ENCODE measurements around the gene LMNTD2. TPM values are rescaled to one million over a fixed set of nuclear protein-coding genes. Genes with fewer than 3 reads are reported as not detected.
A peak's percentile ranks its signal among the peaks of the same experiment; 100 is the strongest.

The LMNTD2 gene
- total RNA-seq, 2 experiments from 2014 or later, result 0.23 to 1.3 TPM

DNA sequence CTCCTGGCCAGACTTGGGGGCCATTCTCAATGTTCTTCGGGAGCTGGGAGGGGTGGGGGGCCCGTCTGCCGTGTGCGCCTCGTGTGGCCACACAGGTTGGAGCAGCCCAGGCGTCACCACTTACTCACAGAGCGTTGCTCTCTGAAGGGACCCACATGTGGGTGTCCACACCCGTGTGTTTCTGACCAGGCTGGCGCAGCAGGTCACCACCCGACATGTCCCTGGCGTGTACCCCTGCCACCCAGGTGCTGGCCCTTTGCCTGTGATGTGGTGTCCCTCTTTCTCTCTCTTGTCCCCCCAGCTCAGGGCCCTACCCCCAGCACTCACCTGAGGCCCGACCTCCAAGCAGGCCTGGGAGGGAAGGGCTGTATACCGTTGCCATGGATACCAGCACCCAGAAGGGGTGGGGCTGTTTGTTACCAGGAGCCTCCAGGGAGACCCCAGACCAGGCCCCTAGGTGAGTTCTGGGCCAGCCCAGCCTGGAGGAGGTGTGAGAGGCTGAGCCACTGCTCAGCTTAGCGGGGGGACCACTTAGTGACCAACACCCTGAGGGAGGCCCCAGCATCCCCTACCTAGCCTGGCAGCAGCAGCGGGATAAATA is 1.4 kb downstream of the LMNTD2 start:
- no peak overlapping the region for H3K4me3 Mint-ChIP-seq
- CTCF ChIA-PET, result interaction anchor here (1.4 kb wide), 1 partner anchor 40 kb away, joined by 5 read pairs; no protein-coding TSS in a partner anchor
- peaks cover 18% of the 10 kb centered on the region for H3K27me3 Mint-ChIP-seq
- ATAC-seq (no peak), DNase-seq (no peak)
- H3K36me3 Mint-ChIP-seq, result peaks cover 2% of the 10 kb centered on the region
- peaks cover 12% of the 10 kb centered on the region for H3K4me1 Mint-ChIP-seq
- H3K9me3 Mint-ChIP-seq (ENCODE audit: low read depth), result no peaks in the 10 kb centered on the region
- no peak overlapping the region for H3K27ac Mint-ChIP-seq

DNA sequence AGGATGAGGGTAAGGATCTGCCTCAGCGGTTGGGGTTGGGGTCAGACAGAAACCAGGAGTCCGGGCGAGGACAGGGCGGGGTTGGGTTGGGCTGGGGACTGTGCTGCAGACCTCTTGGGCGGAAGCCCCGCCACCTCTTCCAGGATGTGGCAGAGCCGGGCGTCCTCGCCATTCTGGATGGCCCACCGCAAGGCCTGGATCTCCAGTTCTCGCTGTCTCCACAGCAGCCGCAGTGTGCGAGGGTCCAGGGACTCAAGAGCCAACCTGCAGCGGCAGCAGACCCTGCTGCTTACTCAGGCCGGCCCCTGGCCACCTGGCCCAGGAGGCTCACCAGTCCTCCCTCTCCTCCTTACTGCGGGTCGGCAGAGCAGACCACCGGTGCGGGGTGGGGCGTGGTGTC is 2.0 kb downstream of the LMNTD2 start:
- ATAC-seq, result no peak

DNA sequence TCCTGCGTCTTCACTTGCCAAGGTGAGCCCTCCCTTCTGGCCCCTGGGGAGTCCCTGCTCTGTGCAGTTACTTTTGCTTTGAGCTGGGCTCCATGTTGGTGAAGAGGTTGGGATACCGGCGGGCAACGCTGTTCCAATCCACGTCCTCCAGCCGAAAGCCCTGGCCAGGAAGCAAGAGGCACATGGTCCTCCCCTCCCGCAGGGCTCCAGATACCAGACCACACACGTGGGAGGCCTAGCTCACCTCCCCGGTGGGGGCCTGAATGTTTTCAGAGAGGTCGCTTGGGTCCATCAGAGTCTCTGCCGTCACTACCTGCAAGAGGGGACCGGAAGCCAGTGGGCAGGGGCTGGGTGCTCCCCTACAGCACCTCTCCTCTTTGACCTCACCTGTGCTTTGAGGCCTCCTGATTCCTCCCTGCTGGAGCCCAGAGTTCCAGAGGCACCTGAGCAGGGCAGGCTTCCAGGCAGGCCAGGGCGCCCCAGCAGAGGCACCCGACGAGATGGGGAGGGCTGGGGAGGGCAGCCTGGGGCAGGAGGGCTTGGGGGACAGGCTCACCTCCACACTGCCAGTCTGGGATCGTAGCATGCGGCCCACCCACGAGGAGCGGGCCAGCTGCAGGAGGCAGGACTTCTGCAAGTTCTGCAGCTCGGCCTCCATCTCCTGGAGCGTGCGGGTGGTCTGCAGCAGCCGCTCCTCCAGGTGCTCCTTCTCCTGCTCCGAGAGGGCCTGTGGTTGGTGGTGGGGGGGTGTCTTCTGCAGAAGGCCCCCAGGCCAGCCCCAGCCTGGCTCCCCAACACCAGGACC is 3.0 kb downstream of the LMNTD2 start:
- CTCF ChIA-PET, result interaction anchor here (1.1 to 8.3 kb wide), 4 partner anchors 22 to 166 kb away, joined by 6 to 150 read pairs (median 16); partner anchors contain the start of genes DEAF1, HRAS and TMEM80
- no peak overlapping the region for H3K4me3 Mint-ChIP-seq
- no peak overlapping the region for H3K27ac Mint-ChIP-seq
- H3K9me3 Mint-ChIP-seq (ENCODE audit: low read depth), result no peaks in the 10 kb centered on the region
- peaks cover 18% of the 10 kb centered on the region for H3K27me3 Mint-ChIP-seq
- ATAC-seq (no peak), DNase-seq (no peak)
- no peaks in the 10 kb centered on the region for H3K36me3 Mint-ChIP-seq
- peaks cover 12% of the 10 kb centered on the region for H3K4me1 Mint-ChIP-seq

More for the DNA sequence above, 2.0 kb downstream of the LMNTD2 start:
- no peaks in the 10 kb centered on the region for H3K9me3 Mint-ChIP-seq (ENCODE audit: low read depth)
- peaks cover 18% of the 10 kb centered on the region for H3K27me3 Mint-ChIP-seq
- CTCF ChIA-PET, result no interaction called here
- no peak for DNase-seq
- peaks cover 1% of the 10 kb centered on the region for H3K36me3 Mint-ChIP-seq
- H3K27ac Mint-ChIP-seq, result no peak overlapping the region
- H3K4me3 Mint-ChIP-seq, result no peak overlapping the region
- H3K4me1 Mint-ChIP-seq, result peaks cover 12% of the 10 kb centered on the region

DNA sequence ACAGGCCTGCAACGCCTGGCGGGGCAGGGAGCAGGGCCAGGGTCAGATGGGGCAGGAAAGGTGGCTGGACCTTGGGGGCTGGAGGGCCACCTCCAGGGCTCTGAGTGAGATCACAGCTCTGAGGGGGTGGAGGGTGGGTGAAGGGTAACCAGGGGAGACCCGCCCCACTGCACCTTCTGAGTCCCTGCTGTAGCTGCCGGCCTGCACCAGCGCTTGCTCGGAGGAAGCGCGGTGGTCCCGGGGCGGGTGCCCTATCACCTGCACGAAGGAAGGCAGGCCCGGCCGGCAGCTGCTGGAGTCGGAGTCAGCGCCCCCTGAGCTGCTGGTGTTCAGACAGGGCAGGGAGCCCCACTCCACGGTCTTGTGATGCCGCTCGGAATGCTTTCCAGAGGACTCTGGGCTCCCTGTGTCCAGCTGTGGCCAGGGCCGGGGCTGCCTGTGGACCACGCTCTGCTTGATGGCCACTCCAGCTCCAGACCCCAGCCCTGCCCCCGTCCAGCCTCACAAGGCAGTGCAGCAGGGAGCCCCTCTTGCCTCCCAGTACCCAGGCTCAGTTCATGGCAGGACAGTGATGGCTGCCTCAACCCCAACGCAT is 3.8 kb downstream of the LMNTD2 start:
- Mint-ChIP-seq H3K36me3 (no peaks in the 10 kb centered on the region), H3K27ac (no peak overlapping the region), H3K4me1 (peaks cover 11% of the 10 kb centered on the region), H3K4me3 (no peak overlapping the region), H3K27me3 (peaks cover 18% of the 10 kb centered on the region), H3K9me3 (ENCODE audit: low read depth) (no peaks in the 10 kb centered on the region)
- CTCF ChIA-PET, result interaction anchor here (1.1 to 8.3 kb wide), 5 partner anchors 14 to 167 kb away, joined by 3 to 150 read pairs (median 6); partner anchors contain the start of genes DEAF1, HRAS and TMEM80
- DNase-seq (no peak), ATAC-seq (no peak)

DNA sequence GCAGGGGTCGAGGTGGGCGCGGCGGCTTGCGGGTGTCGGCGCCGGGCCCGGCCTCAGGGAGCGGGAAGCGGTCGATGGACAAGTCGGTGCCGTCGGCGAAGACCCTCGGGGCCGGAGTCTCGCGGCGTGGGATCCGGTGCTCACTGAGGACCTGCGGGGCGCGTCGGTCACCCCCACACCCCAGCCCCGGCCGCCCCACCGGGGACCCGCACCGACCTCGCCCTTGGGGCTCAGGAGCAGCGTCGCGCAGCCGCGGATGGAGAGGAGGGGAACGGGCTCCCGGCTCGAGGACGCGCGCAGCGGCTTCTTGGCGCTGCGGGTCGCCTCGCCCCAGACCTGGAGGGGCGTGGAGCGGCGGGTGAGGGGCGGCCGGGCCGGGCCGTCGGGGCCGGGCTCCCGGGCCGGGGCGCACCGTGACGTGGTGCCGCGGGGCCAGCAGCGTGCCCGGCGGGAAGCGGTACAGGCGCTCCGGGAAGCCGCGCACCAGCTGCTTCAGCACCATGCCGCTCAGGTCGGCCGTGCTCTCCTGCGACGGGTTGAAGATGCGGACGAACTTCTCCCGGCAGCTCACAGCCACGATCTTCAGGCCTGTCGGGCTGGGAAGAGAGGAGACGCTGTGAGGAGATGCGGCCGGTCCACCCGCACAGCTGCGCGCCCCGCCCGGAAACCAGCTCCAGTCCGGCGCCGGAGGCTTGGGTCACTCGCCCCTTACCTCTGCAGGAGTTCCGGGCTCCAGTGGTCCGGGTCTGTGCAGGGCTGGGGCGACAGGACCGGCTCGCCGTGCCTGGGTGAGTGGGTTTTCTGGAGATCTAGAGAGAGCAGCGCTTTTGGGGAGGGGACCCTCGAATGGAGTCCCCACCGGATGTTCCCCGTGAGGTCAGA is 4.5 kb downstream of the LMNTD2 start:
- Mint-ChIP-seq H3K27ac (no peak overlapping the region), H3K4me1 (peaks cover 6% of the 10 kb centered on the region), H3K9me3 (ENCODE audit: low read depth) (no peaks in the 10 kb centered on the region), H3K27me3 (peaks cover 18% of the 10 kb centered on the region), H3K4me3 (no peak overlapping the region), H3K36me3 (no peaks in the 10 kb centered on the region)
- CTCF ChIA-PET, result interaction anchor here (0.6 to 8.3 kb wide), 18 partner anchors 8 to 204 kb away, joined by 3 to 150 read pairs (median 6); partner anchors contain the start of genes DEAF1, HRAS, IRF7 and PHRF1
- DNase-seq (no peak), ATAC-seq (no peak)

DNA sequence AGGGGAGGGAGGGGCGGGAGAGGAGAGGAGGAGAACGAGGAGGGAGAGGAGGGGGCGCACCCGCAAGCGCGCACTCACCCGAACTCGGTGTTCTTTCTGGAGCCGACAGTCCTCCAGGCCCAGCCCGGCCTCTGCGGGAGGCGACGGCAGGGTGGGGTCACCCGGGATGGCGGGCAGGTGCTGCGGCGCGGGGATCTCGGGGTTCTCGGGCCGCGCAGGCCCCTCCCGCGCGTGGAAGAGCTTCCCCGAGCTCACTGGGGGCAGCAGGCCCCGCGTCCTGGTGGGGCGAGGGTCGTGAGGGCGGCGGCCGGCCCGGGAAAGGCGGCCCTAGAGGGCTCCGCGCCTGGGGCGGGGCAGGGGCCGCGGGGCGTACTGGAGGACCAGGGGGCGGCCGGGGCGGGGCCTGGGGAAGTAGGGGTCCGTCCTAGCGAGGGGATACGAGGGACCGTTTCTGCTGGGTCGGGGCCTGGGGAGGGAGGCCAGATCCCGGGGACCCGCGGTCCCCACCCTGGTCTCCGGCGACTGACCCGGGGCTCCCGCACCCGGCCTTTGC is 5.2 kb downstream of the LMNTD2 start:
- CTCF ChIA-PET, result interaction anchor here (0.6 to 8.3 kb wide), 26 partner anchors 8 to 205 kb away, joined by 3 to 150 read pairs (median 4); partner anchors contain the start of genes DEAF1, HRAS, IRF7 and PHRF1
- peaks cover 6% of the 10 kb centered on the region for H3K4me1 Mint-ChIP-seq
- DNase-seq (no peak), ATAC-seq (peak; percentile 9)
- H3K4me3 Mint-ChIP-seq, result no peak overlapping the region
- H3K27ac Mint-ChIP-seq, result no peak overlapping the region
- H3K36me3 Mint-ChIP-seq, result no peaks in the 10 kb centered on the region
- peaks cover 18% of the 10 kb centered on the region for H3K27me3 Mint-ChIP-seq
- H3K9me3 Mint-ChIP-seq (ENCODE audit: low read depth), result no peaks in the 10 kb centered on the region

DNA sequence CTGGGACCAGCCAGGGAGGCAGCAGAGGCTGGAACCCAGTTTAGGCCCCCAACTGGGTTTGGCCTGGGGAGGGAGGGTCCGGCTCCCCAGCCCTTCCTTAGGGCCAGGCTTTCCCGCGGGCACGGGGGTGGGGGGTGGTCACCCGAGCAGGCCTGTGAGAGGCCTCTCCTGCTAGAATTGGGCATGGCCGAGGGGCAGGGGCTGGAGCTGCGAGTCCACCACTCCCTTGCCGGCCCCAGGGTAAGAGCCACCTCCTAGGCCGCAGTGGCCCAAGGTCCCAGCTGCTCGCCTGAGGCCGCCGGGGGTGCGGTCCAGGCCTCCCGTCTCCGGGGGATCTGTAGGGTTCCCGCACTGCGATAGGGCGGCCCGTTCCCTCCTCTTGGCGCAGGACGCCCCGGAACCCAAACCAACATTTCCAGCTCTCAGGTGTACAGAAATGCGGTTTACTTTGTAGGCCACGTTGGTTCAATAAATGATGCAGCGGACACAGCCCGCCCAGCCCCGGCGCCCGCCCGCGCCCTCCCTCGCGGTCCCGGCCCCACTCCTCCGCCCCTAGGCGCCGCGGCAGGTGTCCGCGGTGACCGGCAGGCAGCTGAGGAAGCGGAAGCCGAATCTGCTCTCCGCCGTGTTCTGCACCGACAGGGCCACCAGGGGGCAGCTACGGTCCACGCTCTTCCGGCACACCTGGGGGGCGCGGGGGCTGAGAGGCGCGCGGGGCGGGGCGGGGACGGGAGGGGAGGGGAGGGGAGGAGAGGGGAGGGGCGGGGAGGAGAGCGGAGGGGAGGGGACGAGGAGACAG is 5.9 kb downstream of the LMNTD2 start:
- Mint-ChIP-seq H3K27me3 (peaks cover 18% of the 10 kb centered on the region), H3K4me3 (peak overlapping the region; percentile 9), H3K36me3 (no peaks in the 10 kb centered on the region), H3K27ac (no peak overlapping the region), H3K9me3 (ENCODE audit: low read depth) (no peaks in the 10 kb centered on the region), H3K4me1 (peaks cover 1% of the 10 kb centered on the region)
- ATAC-seq, result peak; percentile 83
- peak; percentile 82 for DNase-seq
- CTCF ChIA-PET, result interaction anchor here (0.6 to 8.3 kb wide), 35 partner anchors 9 to 211 kb away, joined by 3 to 150 read pairs (median 4); partner anchors contain the start of genes DEAF1, HRAS, IRF7 and PHRF1

DNA sequence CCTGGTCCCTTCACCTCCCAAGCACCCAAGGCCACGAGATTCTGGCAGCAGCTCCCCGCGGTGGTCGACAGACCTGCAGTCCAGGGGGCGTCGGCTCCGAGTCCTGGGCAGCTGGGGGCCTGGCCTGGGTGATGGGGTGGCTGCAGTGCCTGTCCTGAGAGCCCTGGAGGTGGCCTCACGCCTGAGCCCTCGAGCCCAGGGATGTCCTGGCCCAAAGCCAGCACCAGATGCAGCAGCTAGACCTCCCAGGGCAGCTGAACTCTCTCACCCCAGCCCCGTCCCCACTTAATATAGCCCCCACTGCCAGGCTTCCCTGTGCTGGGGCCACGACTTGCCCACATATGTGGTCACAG is 6.6 kb downstream of the LMNTD2 start:
- CTCF ChIA-PET, result interaction anchor here (1.0 to 8.3 kb wide), 11 partner anchors 14 to 212 kb away, joined by 3 to 150 read pairs (median 7); partner anchors contain the start of genes DEAF1, IRF7, PHRF1 and TMEM80
- no peak overlapping the region for H3K27ac Mint-ChIP-seq
- H3K4me3 Mint-ChIP-seq, result no peak overlapping the region
- ATAC-seq, result no peak
- peaks cover 17% of the 10 kb centered on the region for H3K27me3 Mint-ChIP-seq
- no peaks in the 10 kb centered on the region for H3K36me3 Mint-ChIP-seq
- no peaks in the 10 kb centered on the region for H3K9me3 Mint-ChIP-seq (ENCODE audit: low read depth)
- H3K4me1 Mint-ChIP-seq, result peaks cover 1% of the 10 kb centered on the region
- no peak for DNase-seq

DNA sequence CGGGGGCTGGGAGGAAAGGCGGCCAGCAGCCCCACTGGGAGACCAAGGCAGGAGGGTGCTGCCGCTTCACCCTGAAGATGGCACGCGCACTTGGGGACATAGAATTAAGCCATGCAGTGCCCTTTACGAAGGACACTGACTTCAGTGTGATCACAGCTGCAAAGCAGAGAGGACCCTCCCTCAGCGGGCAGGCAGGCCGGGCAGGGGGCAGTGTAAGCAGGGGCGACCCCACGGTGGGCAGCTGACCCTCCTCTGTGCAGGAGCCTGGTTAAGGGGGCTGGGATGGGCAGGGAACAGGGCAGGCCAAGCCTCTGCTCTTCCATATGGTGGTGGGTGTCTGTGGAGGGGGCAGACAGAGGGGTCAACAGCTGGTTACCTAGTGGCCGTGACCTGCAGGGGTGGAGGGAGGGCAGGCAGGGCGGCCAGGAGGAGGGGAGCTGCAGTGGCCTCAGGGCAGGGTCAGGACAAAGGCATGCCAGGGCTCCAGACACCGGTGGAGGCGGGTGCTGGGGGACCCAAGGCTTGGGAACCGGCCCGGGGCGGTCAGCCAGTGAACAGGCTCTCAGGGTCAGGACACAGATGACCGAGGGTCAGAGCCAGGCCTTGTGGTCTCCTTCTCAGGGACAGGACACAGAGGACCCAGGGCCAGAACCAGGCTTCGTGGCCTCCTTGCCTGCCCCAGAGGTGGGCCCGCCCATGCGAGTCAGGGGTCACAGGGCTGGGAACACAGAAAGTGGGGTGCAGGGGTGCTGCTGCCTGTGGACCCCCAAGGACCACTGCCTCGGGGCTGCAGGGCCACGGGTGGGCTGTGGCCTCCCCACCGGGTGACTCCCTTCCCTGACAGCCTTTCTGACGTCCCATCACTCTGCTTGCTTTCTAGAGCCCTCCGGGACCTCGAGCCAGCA is 7.2 kb downstream of the LMNTD2 start:
- H3K4me1 Mint-ChIP-seq, result peaks cover 1% of the 10 kb centered on the region
- H3K9me3 Mint-ChIP-seq (ENCODE audit: low read depth), result no peaks in the 10 kb centered on the region
- H3K27ac Mint-ChIP-seq, result no peak overlapping the region
- CTCF ChIA-PET, result interaction anchor here (1.0 to 8.3 kb wide), 7 partner anchors 15 to 213 kb away, joined by 3 to 150 read pairs (median 7); partner anchors contain the start of genes DEAF1, PHRF1 and TMEM80
- H3K36me3 Mint-ChIP-seq, result no peaks in the 10 kb centered on the region
- H3K4me3 Mint-ChIP-seq, result no peak overlapping the region
- ATAC-seq (no peak), DNase-seq (no peak)
- H3K27me3 Mint-ChIP-seq, result peaks cover 16% of the 10 kb centered on the region

DNA sequence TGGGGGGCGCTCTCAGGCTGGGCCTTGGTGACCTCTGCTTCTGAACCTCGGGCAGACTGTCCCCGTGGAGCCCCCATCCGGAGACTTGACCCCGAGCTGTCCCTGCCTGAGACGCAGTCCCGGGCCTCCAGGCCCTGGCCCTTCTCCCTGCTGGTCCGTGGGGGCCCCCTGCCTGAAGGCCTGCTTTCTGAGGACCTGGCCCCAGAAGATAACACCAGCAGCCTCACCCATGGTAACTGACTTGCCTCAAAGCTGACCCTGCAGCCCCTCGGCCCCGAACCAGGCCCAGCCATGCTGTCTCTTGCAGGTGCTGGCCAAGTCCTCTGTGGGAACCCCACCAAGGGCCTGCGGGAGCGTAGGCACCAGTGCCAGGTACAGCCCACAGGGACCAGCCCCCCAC is 8.9 kb downstream of the LMNTD2 start:
- no peak overlapping the region for H3K4me3 Mint-ChIP-seq
- DNase-seq (no peak), ATAC-seq (no peak)
- no peak overlapping the region for H3K27ac Mint-ChIP-seq
- CTCF ChIA-PET, result interaction anchor here (1.2 to 8.3 kb wide), 2 partner anchors 16 to 172 kb away, joined by 3 to 150 read pairs; partner anchors contain the start of gene HRAS
- no peaks in the 10 kb centered on the region for H3K36me3 Mint-ChIP-seq
- H3K27me3 Mint-ChIP-seq, result peaks cover 4% of the 10 kb centered on the region
- H3K4me1 Mint-ChIP-seq, result peaks cover 1% of the 10 kb centered on the region
- H3K9me3 Mint-ChIP-seq (ENCODE audit: low read depth), result no peaks in the 10 kb centered on the region

DNA sequence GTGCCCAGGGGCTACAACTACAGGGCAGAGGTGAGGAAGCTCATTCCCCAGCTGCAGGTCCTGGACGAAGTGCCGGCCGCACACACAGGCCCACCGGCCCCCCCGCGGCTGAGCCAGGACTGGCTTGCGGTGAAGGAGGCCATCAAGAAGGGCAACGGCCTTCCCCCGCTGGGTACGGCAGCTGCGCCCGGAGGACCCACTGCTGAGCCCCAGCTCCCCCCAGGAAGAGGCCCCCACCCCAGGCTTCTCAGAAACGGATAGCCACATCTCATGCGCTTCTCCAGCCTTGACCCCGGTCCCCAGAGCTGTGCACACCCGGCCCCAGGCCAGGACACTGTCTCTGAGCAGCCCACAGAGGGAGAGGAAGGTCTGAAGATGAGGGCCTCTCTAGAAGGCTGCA is 9.4 kb downstream of the LMNTD2 start:
- Mint-ChIP-seq H3K27me3 (no peaks in the 10 kb centered on the region), H3K4me3 (no peak overlapping the region), H3K4me1 (no peaks in the 10 kb centered on the region), H3K9me3 (ENCODE audit: low read depth) (no peaks in the 10 kb centered on the region), H3K27ac (no peak overlapping the region), H3K36me3 (no peaks in the 10 kb centered on the region)
- DNase-seq (no peak), ATAC-seq (no peak)
- CTCF ChIA-PET, result interaction anchor here (1.2 to 8.3 kb wide), 2 partner anchors 15 to 173 kb away, joined by 3 to 150 read pairs; partner anchors contain the start of gene HRAS
